NT2/D1 (cell line): ENCODE results near the gene SPRYD3.

Source experiments
- YY1 ChIP-seq: IDR thresholded peaks from 2 replicates; pipeline ENCODE4 v1.6.1; 2011; ENCODE audit not compliant: insufficient read length, insufficient read depth
- ZNF274 ChIP-seq: IDR thresholded peaks from 2 replicates; pipeline ENCODE4 v1.6.1; 2011; ENCODE audit warnings: mild to moderate bottlenecking, low read depth, low read length

- TF ChIP-seq YY1, result no peak
- TF ChIP-seq ZNF274, result no peak
These were observed 4.2 kb downstream of the SPRYD3 start for GRCh38 chr12:53074999-53075370.
